Dermis microvascular lymphatic vessel endothelial cell (primary cell): ENCODE results near the gene AP1AR. TPM values are rescaled to one million over a fixed set of nuclear protein-coding genes. Genes with fewer than 3 reads are reported as not detected.
A peak's percentile ranks its signal among the peaks of the same experiment; 100 is the strongest.
"Not testable (repeated sequence)": the region's sequence is repeated elsewhere in the genome, so short reads cannot be mapped to it uniquely, and the experiment has no call there.

Experiments
- DNase-seq, 2 donors: peaks; one replicate each; pipeline versions ENCODE4 v3.0.0 to v3.0.0-alpha.2; 2010; ENCODE audit warnings: low read depth in 2 of 2
- total RNA-seq: library from RNA; depleted of rRNA; stranded (reverse); fragments of >200 nt; gene quantifications from 2 replicates; pipeline ENCODE4 v1.2.1, GENCODE V29; 2014

AP1AR gene
- total RNA-seq, 1 donor from 2014 or later, result 27.6 TPM

DNA sequence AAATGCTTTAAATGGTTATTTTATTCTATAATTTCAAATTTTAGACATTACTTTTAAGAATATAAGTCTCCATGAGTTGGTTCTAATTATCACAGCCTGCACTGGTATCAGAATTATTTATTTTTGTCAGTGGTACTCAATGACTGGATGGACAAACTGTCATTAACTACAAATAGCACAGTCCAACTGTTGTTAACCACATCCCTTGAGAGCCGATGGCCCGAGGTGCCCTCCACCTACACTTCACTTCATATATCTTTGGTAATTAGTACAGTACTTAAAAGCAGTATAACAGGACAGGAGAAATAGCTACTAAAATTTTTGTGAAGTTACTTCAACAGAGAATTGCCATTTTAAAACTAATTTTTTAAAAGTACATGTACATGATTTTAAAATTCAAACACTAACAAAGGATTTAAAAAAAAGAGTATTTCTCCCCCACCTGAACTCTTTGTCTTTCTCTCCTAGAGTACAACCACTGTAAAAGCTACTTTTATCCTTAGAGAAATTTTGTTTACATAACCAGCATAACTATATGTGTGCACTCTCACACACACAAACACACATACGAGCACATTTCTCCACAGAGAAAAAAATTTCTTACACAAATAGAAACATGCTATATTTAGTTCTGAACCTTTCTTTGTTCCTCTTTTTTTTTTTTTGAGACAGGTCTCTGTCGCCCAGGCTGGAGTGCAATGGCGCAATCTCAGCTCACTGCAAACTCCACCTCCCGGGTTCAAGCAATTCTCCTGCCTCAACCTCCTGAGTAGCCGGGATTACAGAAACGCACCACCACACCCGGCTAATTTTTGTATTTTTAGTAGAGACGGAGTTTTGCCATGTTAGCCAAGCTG, 47.7 kb downstream of the AP1AR start:
- no peak for DNase-seq

DNA sequence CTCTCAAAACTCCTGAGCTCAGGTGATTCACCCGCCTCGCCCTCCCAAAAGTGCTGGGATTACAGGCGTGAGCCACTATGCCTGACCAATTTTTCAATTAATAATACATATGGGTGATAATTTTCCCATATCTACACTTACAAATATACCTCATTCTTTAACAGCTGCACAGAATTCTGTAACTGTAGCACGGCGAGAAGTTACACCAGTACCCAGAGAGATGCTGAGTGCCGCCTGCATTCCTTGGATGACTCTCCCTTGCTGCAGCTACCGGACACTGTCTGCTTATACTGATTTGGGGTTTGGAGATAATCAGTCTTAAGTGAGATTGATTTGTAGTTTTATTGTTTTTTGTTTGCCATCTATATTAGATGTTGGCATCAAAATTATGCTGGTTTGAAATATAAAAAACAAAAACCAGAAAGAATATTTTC, 48.3 kb downstream of the AP1AR start:
- DNase-seq, result no peak

DNA sequence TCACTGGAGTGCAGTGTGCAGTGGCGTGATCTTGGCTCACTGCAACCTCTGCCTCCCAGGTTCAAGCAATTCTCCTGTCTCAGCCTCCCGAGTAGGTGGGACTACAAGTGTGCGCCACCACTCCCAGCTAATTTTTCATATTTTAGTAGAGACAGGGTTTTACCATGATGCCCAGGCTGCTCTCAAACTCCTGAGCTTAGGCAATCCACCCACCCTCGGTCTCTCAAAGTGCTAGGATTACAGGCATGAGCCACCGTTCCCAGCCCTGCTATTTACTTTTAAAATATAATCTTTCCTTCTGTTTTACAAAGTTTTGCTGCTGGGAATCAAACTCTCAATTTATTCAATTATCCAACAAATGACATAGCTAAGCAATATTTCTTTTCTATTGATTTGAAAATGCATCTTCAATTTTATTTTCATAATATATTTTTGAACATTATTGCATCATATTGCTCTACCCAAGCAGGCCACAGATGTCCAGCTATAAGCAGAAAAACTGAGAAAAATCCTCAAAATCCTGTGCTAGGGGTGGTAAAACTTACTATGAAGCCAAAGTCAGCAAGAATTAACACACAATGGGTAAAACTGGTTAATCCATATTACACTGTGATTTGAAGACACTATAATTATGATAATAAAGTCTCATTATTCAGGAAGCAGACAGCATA, 48.9 kb downstream of the AP1AR start:
- DNase-seq, result no peak

DNA sequence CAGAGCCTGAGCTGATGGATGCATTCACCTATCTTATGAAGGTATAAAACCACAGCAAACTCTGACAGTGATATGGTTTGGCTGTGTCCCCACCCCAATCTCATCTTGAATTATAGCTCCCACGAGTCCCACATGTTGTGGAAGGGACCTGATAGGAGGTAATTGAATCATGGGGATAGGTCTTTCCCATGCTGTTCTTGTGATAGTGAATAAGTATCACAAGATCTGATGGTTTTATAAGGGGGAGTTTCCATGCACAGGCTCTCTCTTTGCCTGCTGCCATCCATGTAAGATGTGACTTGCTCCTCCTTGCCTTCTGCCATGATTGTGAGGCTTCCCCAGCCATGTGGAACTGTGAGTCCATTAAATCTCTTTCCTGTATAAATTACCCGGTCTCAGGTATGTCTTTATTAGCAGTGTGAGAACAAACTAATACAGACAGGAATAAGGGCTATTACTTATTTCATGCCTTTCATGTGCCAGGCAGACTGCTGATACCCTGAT, 50.4 kb downstream of the AP1AR start:
- not testable (repeated sequence) for DNase-seq

DNA sequence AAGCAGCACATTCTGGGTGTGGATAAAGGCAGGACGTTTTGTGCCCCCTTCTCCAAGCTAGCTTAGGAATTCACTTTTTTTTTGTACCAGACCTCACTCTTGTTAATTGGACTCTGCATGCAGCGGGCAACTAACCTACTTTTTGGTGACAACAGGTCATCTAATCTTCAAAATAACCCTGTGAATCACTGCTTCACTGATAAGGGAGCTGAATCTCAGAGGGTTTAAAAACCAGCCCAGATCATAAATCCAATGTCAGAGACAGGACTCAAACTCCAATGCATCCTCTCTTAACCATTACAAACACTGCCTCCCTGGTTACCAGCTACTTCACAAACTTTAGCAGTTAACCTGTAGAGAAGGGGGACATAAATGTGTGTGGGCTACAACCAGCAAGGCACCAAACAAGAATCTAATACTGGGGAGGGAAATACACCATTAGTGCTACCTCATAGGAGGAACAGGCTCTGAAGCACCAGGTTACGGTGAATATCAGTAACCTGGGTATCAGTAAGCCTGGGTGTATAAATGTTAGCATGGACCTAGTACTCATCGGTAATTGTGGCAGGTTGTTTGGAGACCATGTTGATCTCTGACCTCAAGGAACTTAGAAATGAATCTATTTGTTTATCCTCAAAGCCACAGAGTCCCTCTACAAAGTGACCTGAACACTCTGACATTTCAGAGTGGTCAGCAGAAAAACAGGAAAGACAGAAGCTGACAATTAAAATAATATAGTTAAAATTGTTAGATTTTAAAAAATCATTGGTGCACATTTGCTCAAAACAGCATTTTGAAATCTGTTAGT, 51.5 kb downstream of the AP1AR start:
- no peak for DNase-seq

DNA sequence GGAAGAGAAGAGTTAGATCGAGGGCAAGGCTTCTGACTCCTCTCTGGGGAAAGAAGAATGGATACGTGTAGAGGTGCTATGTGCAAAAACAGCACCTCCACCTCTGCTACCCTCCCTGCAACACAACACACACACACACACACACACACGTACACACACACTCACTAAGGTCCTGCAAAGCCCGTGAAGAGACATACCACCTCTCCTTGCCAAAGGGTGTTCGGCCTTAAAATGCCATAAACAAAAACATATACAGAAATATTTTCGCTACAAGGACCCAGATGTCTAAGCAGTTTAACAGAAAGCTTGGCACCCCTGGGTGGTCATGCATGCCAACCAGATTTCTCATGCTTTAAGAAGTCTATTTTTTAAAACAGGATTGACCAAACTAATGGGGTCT, 52.6 kb downstream of the AP1AR start:
- peak in 1 of 2 donors; percentile 25 for DNase-seq

DNA sequence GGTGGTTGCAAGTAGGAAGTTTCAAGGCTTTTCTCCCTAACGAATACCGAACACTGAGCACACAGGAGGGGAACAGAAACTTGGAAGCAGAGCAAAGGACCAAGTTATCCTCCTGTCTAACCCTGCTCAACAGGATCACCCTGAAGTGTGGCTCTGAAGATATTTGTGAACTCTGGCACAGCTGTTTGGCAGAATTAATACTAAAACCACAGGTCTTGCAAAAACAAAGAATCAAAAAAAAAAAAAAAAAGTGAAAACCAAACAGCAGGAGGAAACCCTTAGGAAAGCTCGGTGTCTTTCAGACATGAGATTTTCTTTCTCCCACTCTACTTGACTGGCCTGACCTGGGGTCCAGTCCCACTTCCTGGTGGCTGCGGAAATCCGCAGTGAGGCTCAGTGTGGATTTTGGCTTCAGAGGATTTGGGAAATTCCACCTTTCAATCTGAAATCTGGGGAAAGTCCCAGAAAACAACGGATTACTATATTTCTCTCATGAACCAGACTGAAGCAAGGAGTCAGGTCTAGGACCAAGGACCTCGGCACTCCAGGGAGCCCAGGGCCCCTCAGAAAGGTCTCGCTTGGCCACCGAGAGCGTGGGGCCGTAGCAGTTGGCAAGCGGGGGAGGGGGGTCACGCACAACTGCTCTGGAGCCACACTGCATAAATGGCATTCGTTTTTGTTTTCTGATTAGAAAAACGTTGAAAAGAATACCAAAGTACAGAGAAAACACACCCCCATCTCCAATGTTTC, 53.2 kb downstream of the AP1AR start:
- DNase-seq, result peak; percentile 29 to 69

DNA sequence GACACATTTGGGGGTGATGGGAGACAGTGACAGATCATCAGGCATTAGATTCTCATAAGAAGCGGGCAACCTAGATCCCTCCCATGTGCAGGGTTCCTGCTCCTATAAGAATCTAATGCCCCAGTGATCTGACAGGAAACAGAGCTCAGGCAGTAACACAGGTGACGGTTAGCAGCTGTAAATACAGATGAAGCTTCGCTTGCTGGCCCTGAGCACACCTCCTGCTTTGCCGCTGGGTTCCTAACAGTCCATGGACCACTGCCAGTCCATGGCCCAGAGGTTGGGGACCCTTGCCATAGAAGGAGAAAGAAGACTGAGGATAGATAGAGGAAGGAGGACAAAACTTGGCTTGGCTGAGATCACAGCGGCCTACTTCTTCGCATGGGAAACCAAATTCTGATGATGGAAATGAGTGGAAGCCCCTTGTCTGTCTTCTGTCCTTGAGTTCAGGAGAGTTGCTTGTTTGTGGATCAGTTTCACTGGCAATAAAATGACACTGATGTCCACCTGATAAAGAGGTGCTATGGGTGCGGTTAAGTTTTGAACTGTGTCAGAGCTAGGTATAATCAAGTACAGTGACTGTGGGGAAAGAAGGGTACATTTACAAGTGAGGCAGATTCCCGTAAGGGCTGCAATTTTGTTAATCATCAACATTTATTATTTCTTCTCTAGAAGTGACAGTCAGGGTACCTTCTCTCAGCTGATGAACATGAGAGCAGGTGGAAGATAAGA, 55.8 kb downstream of the AP1AR start:
- no peak for DNase-seq

DNA sequence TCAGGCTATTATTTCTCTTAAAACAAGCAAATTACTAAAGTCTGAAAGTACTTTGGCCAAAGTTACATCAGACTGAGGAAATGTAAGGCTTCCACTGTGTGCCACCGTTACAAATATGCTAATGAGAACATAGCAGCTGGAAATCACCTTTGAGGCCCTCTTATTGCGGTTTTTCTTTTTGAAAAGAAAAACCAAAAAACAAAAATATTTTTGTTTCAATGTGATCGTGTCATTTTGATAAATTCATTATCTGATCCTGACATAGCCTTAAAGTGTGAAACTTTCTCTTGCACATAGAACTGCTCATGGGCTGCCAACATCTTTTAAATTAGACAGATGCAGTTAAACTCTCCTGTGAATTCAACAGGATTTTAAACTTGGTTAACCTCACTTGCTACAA, 56.9 kb downstream of the AP1AR start:
- no peak for DNase-seq

DNA sequence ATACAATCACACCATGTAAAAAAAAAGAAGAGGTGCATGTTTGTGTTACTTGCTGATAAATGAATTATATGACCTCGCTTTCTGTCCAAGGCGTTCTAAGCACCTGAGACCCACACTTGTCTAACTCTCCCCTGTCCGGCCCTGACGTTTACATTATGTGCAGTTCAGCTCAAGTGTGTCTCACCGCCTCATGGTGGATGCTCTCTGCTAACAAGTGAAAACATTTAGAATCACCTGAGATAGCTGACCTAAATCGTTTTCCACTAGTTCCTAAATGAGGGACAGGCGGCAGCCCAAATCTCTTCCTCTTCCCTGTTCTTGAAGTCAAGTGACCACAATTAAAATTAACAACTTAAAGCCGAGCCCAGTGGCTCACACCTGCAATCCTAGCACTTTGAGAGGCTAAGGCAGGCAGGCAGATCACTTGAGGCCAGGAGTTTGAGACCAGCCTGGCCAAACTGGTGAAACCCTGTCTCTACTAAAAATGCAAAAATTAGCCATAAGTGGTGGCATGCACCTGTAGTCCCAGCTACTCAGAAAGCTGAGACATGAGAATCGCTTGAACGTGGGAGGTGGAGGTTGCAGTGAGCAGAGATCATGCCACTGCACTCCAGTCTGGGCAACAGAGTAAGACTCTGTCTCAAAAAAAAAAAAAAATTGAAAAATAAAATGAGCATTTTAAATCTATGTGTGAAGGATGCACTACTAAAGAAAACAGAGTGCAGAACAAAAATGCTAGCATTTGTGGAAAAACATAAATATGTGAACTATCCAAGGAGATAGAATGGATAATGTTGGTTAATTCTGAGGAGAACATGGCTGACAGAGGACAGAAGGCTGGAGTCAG, 58.0 kb downstream of the AP1AR start:
- DNase-seq, result no peak

DNA sequence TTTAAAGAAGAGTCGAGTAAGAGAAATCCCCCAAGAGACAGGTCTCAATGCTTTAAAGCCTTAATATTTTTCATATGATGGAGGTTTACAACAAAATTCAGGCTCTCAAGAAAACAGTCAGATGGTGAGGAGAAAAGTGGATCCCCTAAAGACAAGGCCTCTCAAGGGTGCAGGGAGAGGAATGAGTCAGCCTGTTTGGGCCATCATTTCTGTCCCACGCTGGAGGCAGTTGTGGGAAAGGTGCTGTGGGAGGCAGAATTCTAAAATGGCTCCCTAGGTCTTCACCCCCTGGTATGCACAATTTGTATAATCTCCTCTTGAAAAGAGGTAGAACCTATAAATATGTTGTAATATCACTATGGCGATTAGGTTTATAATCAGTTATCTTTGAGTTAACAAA, 58.8 kb downstream of the AP1AR start:
- no peak for DNase-seq

DNA sequence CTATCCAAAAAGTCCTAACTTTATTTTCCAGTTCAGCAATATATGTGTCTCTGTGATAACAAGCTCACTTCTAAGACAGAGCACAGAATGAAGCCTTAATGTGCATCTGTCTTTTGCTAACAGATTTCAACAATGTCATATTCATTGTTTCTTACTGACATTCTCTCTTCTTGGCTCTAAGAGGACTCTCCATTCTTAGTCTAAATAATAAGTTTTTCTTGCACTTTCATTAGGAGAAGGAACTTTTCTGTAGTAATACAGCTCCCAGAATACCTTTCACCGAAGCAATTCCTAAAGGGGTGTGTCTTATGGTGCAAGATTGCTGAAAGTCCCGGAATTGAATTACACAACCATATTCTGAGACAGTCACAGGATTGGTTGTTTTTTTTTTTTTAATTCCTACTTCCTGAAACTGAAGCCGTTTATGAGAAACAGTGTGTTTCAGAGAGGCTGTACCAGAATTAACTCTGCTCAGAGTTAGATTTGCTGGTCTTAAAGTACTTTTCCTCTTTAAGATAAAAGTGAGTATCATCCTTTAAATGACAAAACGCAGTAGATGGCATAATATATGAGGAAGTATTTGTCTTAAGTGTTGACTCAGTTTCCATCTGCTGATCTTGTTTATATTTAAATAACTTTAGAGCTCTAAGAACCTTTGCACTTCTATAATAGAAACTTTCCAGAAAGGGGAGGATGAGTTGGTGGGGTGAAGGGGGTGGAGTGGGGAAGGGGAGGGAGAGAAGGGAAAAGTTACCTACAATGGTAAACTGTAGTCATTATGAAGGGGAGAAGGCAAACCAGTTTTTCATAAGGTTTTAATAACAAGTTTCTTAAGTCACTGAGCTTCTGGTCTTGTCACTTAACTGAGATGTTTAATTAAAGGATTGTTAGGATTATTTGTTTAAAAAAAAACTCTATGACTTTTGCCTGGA, 65.6 kb downstream of the AP1AR start, which contains the start of gene ALPK1:
TSS of gene ALPK1 (plus strand) at position 421 of the 932 bp plus-strand sequence.
- peak in 1 of 2 donors; percentile 62 for DNase-seq

DNA sequence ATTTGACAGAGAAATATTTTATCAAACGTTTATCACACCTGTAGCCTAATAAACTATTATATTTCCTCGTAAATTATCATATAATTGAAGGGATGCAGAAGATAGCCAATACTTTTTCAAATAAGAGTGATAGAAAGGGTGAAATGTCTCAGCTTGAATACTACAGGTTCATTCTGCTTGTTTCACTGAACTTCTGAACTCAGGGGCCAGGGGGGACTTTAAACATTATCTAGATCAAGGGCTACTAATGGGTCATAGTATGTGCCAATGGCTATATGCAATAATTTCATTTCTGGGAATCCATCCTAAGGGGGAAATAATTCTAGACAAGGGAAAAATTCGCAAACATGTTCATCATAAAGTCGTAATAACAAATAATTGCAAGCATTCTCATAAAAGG, 68.1 kb downstream of the AP1AR start:
- no peak for DNase-seq

DNA sequence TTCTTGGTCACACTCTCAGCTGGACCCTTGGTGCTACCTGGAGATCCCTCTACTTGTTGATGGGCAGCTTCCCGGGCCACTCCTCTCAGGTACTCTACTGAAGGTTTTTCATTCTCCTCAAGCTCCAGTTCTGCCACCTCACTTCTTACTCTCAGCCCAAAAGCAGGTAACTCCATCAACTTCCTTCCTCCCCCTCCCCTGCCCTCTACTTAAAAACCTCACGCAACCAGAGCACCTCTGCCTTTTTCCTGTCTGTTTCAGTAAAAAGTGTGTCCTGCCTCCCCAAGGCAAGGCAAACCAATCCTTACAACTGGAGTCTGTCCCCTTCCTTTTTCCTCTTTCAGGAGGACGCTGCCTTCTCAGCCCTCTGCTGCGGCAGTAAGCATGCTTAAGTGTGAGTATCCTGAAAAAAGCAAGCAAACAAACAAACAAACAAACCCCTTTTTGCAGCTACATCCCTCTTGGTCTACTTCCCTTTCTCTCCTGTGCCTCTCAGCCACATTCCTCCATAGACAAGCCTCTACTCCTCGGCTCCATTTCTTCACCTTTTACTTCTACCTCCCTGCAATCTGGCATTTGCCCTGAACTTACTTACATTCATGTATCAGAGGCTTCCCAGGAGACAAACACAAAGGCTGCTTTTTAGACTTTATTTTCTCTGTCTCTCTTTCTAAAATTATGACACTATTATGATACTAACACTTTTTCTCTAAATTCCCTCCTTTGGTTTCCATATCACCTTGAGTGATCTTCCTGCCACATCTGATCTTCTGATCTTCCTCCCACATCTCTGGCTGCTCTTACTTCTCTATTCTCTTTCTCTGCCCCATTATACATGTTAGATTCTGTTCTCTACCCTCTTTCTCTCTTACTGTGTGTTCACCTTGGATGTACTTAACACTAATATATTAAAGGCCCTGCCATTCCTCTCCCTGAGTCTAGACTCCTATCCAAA, 71.0 kb downstream of the AP1AR start:
- DNase-seq, result no peak

DNA sequence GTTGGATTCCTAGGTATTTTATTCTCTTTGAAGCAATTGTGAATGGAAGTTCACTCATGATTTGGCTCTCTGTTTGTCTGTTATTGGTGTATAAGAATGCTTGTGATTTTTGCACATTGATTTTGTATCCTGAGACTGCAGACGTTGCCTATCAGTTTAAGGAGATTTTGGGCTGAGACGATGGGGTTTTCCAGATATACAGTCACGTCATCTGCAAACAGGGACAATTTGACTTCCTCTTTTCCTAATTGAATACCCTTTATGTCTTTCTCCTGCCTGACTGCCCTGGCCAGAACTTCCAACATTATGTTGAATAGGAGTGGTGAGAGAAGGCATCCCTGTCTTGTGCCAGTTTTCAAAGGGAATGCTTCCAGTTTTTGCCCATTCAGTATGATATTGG, 73.9 kb downstream of the AP1AR start:
- not testable (repeated sequence) for DNase-seq

DNA sequence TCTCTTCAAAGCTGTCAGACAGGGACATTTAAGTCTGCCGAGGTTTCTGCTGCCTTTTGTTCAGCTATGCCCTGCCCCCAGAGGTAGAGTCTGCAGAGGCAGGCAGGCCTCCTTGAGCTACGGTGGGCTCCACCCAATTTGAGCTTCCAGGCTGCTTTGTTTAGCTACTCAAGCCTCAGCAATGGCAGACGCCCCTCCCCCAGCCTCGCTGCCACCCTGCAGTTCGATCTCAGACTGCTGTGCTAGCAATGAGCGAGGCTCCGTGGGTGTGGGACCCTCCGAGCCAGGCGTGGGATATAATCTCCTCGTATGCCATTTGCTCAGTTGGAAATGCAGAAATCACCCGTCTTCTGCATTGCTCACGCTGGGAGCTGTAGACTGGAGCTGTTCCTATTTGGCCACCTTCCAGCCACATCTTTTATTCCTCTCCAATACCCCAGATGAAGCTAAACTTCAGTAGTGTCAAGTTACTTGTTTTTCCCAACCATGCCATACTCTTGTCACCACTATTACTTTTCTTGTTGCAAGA, 77.7 kb downstream of the AP1AR start:
- DNase-seq, result not testable (repeated sequence)

DNA sequence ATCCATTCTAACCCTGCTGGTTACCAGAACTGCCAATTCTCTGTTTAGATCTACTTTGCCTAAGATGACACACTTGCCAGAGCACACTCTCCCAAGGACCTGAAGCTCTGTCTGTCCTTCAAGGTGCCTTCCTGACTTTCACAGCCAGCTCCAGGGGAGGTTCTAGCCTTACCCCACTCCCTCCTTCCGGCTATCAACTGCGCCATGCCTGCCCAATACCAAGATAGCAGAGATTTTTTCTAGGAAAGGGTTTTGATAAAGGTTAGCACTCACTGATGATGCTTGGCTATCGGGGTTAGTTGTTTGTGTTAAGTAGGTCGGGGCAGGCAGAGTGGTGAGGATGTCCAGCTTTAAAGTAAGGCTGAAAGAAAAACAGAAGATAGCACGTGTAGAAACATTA, 79.9 kb downstream of the AP1AR start:
- DNase-seq, result no peak
